Stimulated activated CD4-positive, alpha-beta T cell treated with anti-CD3 and anti-CD28 coated beads, Interleukin-12 subunit alpha, Interleukin-12 subunit beta, amount 100 ng/mL, for 48 hours (primary cell): ENCODE results near the gene NSA2.
"Not testable (repeated sequence)": the region's sequence is repeated elsewhere in the genome, so short reads cannot be mapped to it uniquely, and the experiment has no call there.

Experiments used
- DNase-seq, 3 donors: peaks; one replicate each; pipeline ENCODE4 v3.0.0-alpha.2; 2020; ENCODE audit warnings: low read depth in 2 of 3, low spot score in 1 of 3

Gene NSA2

GRCh38 chr5:74766849-74767578 is at the start of gene NSA2, which contains the start of gene GFM2:
Gene NSA2, plus strand, starts transcription at chr5:74767249. Its CDS starts 112 bp downstream, at chr5:74767361.
Gene GFM2, minus strand, starts transcription at chr5:74767117. Its CDS starts 3,375 bp downstream, at chr5:74763742.
- peak; percentile 87 to 93 (median 87) for DNase-seq

GRCh38 chr5:74717596-74717995 is 49.5 kb upstream of the NSA2 start:
- no peak for DNase-seq

- no peak for DNase-seq
Observed at GRCh38 chr5:74722271-74722670, 44.8 kb upstream of the NSA2 start.

GRCh38 chr5:74725331-74725730 is 41.7 kb upstream of the NSA2 start:
- no peak for DNase-seq

GRCh38 chr5:74736759-74737158 is 30.3 kb upstream of the NSA2 start:
- DNase-seq, result no peak

- no peak for DNase-seq
Observed at GRCh38 chr5:74738406-74738805, 28.6 kb upstream of the NSA2 start.

GRCh38 chr5:74748742-74749141 is 18.3 kb upstream of the NSA2 start:
- not testable (repeated sequence) for DNase-seq

GRCh38 chr5:74761241-74761640 is 5.8 kb upstream of the NSA2 start:
- no peak for DNase-seq

GRCh38 chr5:74762599-74762998 is 4.5 kb upstream of the NSA2 start:
- peak in 2 of 3 donors; percentile 7 to 8 for DNase-seq

- DNase-seq, result no peak
Observed at GRCh38 chr5:74763504-74763903, 3.5 kb upstream of the NSA2 start.

GRCh38 chr5:74765201-74765600 is 1.8 kb upstream of the NSA2 start:
- no peak for DNase-seq

- DNase-seq, result no peak
Observed at GRCh38 chr5:74765929-74766328, 1.1 kb upstream of the NSA2 start.

- peak in 1 of 3 donors; percentile 4 for DNase-seq
Observed at GRCh38 chr5:74766418-74766848, 616 bp upstream of the NSA2 start.

GRCh38 chr5:74767579-74767913 is 497 bp downstream of the NSA2 start:
- DNase-seq, result peak in 1 of 3 donors; percentile 5

GRCh38 chr5:74772359-74772758 is 5.3 kb downstream of the NSA2 start:
- no peak for DNase-seq

- DNase-seq, result no peak
Observed at GRCh38 chr5:74778609-74779008, 11.6 kb downstream of the NSA2 start.

GRCh38 chr5:74786851-74787250 is 19.8 kb downstream of the NSA2 start:
- DNase-seq, result no peak

GRCh38 chr5:74787424-74787823 is 20.4 kb downstream of the NSA2 start:
- no peak for DNase-seq

GRCh38 chr5:74791669-74792068 is 24.6 kb downstream of the NSA2 start:
- not testable (repeated sequence) for DNase-seq

GRCh38 chr5:74798977-74799911 is 32.2 kb downstream of the NSA2 start:
- DNase-seq, result no peak

- DNase-seq, result no peak
Observed at GRCh38 chr5:74801197-74801596, 34.1 kb downstream of the NSA2 start.

- DNase-seq, result no peak
Observed at GRCh38 chr5:74801941-74802340, 34.9 kb downstream of the NSA2 start.
